Measurements from ENCODE around the gene CMTM8. TPM values are rescaled to one million over a fixed set of nuclear protein-coding genes. Genes with fewer than 3 reads are reported as not detected.

CMTM8 gene
- total and polyA plus RNA-seq, 12 donors = 2.1 to 8.4 (median 3.5) TPM

DNA sequence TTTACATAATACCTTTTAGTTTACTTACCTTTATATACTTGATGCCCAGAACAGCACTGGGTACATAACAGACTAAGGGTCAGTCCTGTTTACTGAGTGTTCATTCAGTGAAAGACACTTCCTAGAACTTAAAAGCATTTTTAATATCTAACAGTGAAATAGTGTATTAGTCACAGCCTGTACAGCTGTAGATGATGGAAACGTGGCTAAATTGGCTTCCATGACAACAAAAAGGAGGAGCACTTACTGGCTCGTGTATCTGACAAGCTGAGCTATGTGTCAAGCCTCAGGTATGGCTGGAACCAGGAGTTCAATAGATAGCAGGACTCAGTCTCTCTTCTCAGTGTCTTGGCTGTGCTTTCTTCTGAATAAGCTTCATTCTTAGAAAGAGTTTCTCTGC lies 40.2 kb downstream of the CMTM8 start:
- TF ChIP-seq, protein P1, sequence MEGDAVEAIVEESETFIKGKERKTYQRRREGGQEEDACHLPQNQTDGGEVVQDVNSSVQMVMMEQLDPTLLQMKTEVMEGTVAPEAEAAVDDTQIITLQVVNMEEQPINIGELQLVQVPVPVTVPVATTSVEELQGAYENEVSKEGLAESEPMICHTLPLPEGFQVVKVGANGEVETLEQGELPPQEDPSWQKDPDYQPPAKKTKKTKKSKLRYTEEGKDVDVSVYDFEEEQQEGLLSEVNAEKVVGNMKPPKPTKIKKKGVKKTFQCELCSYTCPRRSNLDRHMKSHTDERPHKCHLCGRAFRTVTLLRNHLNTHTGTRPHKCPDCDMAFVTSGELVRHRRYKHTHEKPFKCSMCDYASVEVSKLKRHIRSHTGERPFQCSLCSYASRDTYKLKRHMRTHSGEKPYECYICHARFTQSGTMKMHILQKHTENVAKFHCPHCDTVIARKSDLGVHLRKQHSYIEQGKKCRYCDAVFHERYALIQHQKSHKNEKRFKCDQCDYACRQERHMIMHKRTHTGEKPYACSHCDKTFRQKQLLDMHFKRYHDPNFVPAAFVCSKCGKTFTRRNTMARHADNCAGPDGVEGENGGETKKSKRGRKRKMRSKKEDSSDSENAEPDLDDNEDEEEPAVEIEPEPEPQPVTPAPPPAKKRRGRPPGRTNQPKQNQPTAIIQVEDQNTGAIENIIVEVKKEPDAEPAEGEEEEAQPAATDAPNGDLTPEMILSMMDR (IDR thresholded peaks at IDR 0.05) = no peak
- peaks cover 0 to 39% (median 23%) of the 10 kb centered on the region in 9 donors for H3K4me1 ChIP-seq
- H3K27ac ChIP-seq = no peak overlapping the region
- intact Hi-C loops (cut with DNase I) = no loop called here
- no peaks in the 10 kb centered on the region for H3K36me3 ChIP-seq
- H3K9me3 ChIP-seq = no peaks in the 10 kb centered on the region
- H3K27me3 ChIP-seq = no peaks in the 10 kb centered on the region
- ATAC-seq = peak in 2 of 8 donors; percentile 17 to 42
- 37 to 46% methylated on average over 2 of the region's 2 CpGs for WGBS, 2 donors
- DNase-seq = no peak
- no peak overlapping the region for H3K4me3 ChIP-seq

- Histone ChIP-seq H3K36me3 (no peaks in the 10 kb centered on the region), H3K27ac (no peak overlapping the region), H3K4me1 (peaks cover 0 to 55% (median 26%) of the 10 kb centered on the region in 9 donors), H3K27me3 (no peaks in the 10 kb centered on the region), H3K4me3 (no peak overlapping the region), H3K9me3 (no peaks in the 10 kb centered on the region)
- DNase-seq = no peak
- intact Hi-C loops (cut with DNase I) = loop anchor here in 4 of 10 donors (5.0 to 10.0 kb wide), 5 partner anchors 38 to 184 kb away; partner anchors contain the start of gene CMTM8 (in 1 of the 4)
- WGBS, 2 donors = 78 to 92% methylated on average over 6 of the region's 6 CpGs
- TF ChIP-seq, protein P1 (IDR thresholded peaks at IDR 0.05) = no peak
- no peak for ATAC-seq
These were observed 41.9 kb downstream of the CMTM8 start for GRCh38 chr3:32280262-32280910.

DNA sequence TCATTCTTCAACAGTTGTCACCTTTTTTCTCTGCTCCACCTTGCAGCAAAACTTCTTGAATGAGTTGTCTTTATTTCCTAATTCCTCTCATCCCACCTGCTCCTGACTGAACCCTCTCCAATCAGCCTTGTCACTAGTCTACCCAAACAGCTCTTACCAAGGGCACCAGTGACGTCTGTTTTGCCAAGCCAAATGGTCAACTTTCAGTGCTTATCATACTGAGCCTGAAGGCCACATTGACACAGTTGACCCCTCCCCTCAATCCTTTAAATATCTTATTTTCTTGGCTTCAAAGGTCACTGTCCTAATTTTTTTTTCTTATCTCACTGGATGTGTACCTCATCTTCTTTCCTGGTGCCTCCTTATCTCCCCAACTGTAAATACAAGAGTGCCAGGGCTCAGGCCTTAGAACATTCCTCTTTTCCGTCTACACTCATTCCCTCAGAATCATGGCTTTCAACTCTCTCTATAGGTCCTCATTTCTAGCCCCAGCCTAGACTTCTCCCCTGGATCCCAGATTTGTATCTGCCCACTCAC lies 43.2 kb downstream of the CMTM8 start:
- H3K36me3 ChIP-seq = no peaks in the 10 kb centered on the region
- H3K27ac ChIP-seq = no peak overlapping the region
- DNase-seq (no peak), ATAC-seq (no peak)
- TF ChIP-seq, protein P1 (IDR thresholded peaks at IDR 0.05) = no peak
- no peaks in the 10 kb centered on the region for H3K9me3 ChIP-seq
- H3K4me1 ChIP-seq = peaks cover 0 to 57% (median 22%) of the 10 kb centered on the region in 9 donors
- no peaks in the 10 kb centered on the region for H3K27me3 ChIP-seq
- H3K4me3 ChIP-seq = no peak overlapping the region
- WGBS, 2 donors = 88 to 94% methylated on average over 2 of the region's 2 CpGs
- intact Hi-C loops (cut with DNase I) = loop anchor here in 4 of 10 donors (5.0 to 10.0 kb wide), 5 partner anchors 39 to 183 kb away; partner anchors contain the start of gene CMTM8 (in 1 of the 4)

DNA sequence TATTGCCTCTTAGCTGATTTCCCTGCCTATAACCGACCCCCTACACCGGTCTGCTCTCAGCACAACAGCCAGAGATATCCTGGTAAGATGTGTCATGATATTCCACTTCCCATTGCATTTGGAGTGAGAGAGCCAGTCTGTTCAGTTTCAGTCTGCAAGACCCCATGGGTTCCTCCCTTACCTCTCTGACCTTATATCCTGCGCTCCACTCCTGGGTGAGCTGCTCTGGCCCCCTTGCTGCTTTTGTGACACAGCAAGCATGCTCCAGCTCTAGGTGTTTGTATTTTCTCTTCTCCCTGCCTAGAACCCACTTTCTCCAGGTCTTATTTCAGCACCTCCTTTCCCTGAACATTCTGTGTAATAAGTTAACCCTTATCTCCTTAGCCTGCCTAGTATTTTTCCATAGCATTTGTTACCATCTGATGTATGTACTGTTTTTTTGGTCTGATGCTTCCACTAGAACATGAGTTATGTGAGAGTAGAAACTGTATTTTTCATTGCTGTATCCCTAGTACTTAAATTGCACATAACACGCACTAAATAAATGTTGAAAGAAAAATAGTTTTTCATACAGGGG lies 44.2 kb downstream of the CMTM8 start:
- intact Hi-C loops (cut with DNase I) = loop anchor here in 4 of 10 donors (5.0 to 10.0 kb wide), 5 partner anchors 40 to 182 kb away; partner anchors contain the start of gene CMTM8 (in 1 of the 4)
- peak overlapping the region in 5 of 10 donors; percentile 27 to 71 (median 42) for H3K27ac ChIP-seq
- ATAC-seq (peak in 2 of 8 donors; percentile 20 to 37), DNase-seq (no peak)
- 76 to 78% methylated on average over 4 of the region's 4 CpGs for WGBS, 2 donors
- no peaks in the 10 kb centered on the region for H3K36me3 ChIP-seq
- TF ChIP-seq, protein P1 (IDR thresholded peaks at IDR 0.05) = no peak
- peaks cover 0 to 54% (median 21%) of the 10 kb centered on the region in 9 donors for H3K4me1 ChIP-seq
- no peak overlapping the region for H3K4me3 ChIP-seq
- H3K27me3 ChIP-seq = no peaks in the 10 kb centered on the region
- no peaks in the 10 kb centered on the region for H3K9me3 ChIP-seq

Measured in heart right ventricle (tissue), 16 donors.